ENCODE data around the gene CX3CL1.
"Not testable (repeated sequence)": the region's sequence is repeated elsewhere in the genome, so short reads cannot be mapped to it uniquely, and the experiment has no call there.

The CX3CL1 gene

GRCh38 chr16:57357330-57358085 is 14.8 kb upstream of the CX3CL1 start:
- no peak for DNase-seq (ENCODE audit: low spot score)

GRCh38 chr16:57358086-57358420 is 14.2 kb upstream of the CX3CL1 start:
- DNase-seq (ENCODE audit: low spot score): no peak

- DNase-seq (ENCODE audit: low spot score): no peak
These were observed 13.7 kb upstream of the CX3CL1 start, which contains the start of gene CCL22 for GRCh38 chr16:57358527-57359095. CCL22 (plus strand) TSS chr16:57358783; CDS start chr16:57358817, 34 bp downstream.

- DNase-seq (ENCODE audit: low spot score): no peak
These were observed 11.9 kb upstream of the CX3CL1 start for GRCh38 chr16:57360321-57360935.

GRCh38 chr16:57361404-57361803 is 10.9 kb upstream of the CX3CL1 start:
- DNase-seq (ENCODE audit: low spot score): no peak

GRCh38 chr16:57364143-57364542 is 8.1 kb upstream of the CX3CL1 start:
- DNase-seq (ENCODE audit: low spot score): no peak

- no peak for DNase-seq (ENCODE audit: low spot score)
These were observed 5.7 kb upstream of the CX3CL1 start for GRCh38 chr16:57366544-57367040.

- no peak for DNase-seq (ENCODE audit: low spot score)
These were observed 5.1 kb upstream of the CX3CL1 start for GRCh38 chr16:57367116-57367752.

- no peak for DNase-seq (ENCODE audit: low spot score)
These were observed 557 bp upstream of the CX3CL1 start for GRCh38 chr16:57371494-57372371.

- no peak for DNase-seq (ENCODE audit: low spot score)
These were observed 1.0 kb downstream of the CX3CL1 start for GRCh38 chr16:57373117-57373947.

- no peak for DNase-seq (ENCODE audit: low spot score)
These were observed 1.8 kb downstream of the CX3CL1 start for GRCh38 chr16:57374067-57374534.

- DNase-seq (ENCODE audit: low spot score): not testable (repeated sequence)
These were observed 2.7 kb downstream of the CX3CL1 start for GRCh38 chr16:57374925-57375465.

- DNase-seq (ENCODE audit: low spot score): no peak
These were observed 4.1 kb downstream of the CX3CL1 start for GRCh38 chr16:57376313-57376818.

- no peak for DNase-seq (ENCODE audit: low spot score)
These were observed 5.0 kb downstream of the CX3CL1 start for GRCh38 chr16:57377080-57377841.

GRCh38 chr16:57379579-57379978 is 7.3 kb downstream of the CX3CL1 start:
- DNase-seq (ENCODE audit: low spot score): no peak

GRCh38 chr16:57380671-57381462 is 8.6 kb downstream of the CX3CL1 start:
- no peak for DNase-seq (ENCODE audit: low spot score)

- DNase-seq (ENCODE audit: low spot score): no peak
These were observed 9.7 kb downstream of the CX3CL1 start for GRCh38 chr16:57381791-57382534.
